OCI-LY3 (cell line): ENCODE results near the gene NIPAL4.

Experiments used
- H2AFZ ChIP-seq: fragments of 200-600, 300-600 bp; shearing (Covaris generic); 2 replicates; pipeline ENCODE4 v1.6.0; 2014; ENCODE audit warnings: antibody characterized with exemption, low read depth, low read length
- H3K27ac ChIP-seq: fragments of 200-600, 300-600 bp; sonication (generic); 2 replicates; pipeline ENCODE4 v1.5.1; 2014; ENCODE audit warnings: mild to moderate bottlenecking, low read length, moderate library complexity, mixed read lengths
- H3K27me3 ChIP-seq: fragments of 200-600, 300-600 bp; sonication (generic); 2 replicates; pipeline ENCODE4 v1.6.1; 2014; ENCODE audit warnings: low read depth, low read length, mixed read lengths
- H3K36me3 ChIP-seq: fragments of 200-600, 300-600 bp; sonication (generic); replicated peaks from 2 replicates; pipeline ENCODE3; 2014; ENCODE audit warnings: low read depth, low read length, mixed read lengths
- H3K4me1 ChIP-seq: fragments of 300-600, 200-600 bp; sonication (generic); 2 replicates; pipeline ENCODE4 v1.6.1; 2014; ENCODE audit warnings: low read length, mixed read lengths
- H3K4me2 ChIP-seq: fragments of 200-600, 300-600 bp; sonication (generic); 2 replicates; pipeline ENCODE4 v1.6.1; 2014; ENCODE audit warnings: low read length, mixed read lengths
- H3K4me3 ChIP-seq: fragments of 300-600, 200-600 bp; sonication (generic); 2 replicates; pipeline ENCODE4 v1.5.1; 2014; ENCODE audit warnings: antibody characterized with exemption, mild to moderate bottlenecking, low read length, moderate library complexity
- H3K79me2 ChIP-seq: fragments of 300-600, 200-600 bp; shearing (Covaris generic); 2 replicates; pipeline ENCODE4 v1.6.1; 2014; ENCODE audit warnings: mild to moderate bottlenecking, low read length, mixed read lengths
- H3K9ac ChIP-seq: fragments of 300-600, 200-600 bp; shearing (Covaris generic); 2 replicates; pipeline ENCODE4 v1.6.0; 2014; ENCODE audit warnings: mild to moderate bottlenecking, low read length, moderate library complexity
- H3K9me3 ChIP-seq: fragments of 200-600, 300-600 bp; shearing (Covaris generic); 2 replicates; pipeline ENCODE4 v1.6.1; 2014; ENCODE audit warnings: low read length, mixed read lengths; ENCODE audit not compliant: insufficient read depth
- H4K20me1 ChIP-seq: fragments of 200-600, 300-600 bp; sonication (generic); 2 replicates; pipeline ENCODE4 v1.6.1; 2016; ENCODE audit warnings: low read length, mixed read lengths; ENCODE audit not compliant: insufficient read depth
- CTCF ChIP-seq: fragments of 200-600, 300-600 bp; sonication (generic); IDR thresholded peaks from 2 replicates; pipeline ENCODE4 v1.5.1; 2014; ENCODE audit warnings: antibody characterized with exemption, low read length, low read depth
- EZH2phosphoT487 ChIP-seq: fragments of 200-600 bp; shearing (Covaris generic); IDR thresholded peaks from 2 replicates; pipeline ENCODE4 v1.6.1; 2018; ENCODE audit warnings: antibody characterized with exemption, mixed run types, low read depth

Gene NIPAL4

GRCh38 chr5:157509093-157509492, 49.1 kb downstream of the NIPAL4 start:
- Histone ChIP-seq H3K4me1 (peaks cover 10% of the 10 kb centered on the region), H4K20me1 (no peaks in the 10 kb centered on the region), H3K4me2 (no peak overlapping the region), H3K4me3 (no peak overlapping the region), H3K79me2 (no peaks in the 10 kb centered on the region), H3K9ac (no peak overlapping the region), H3K36me3 (peaks cover 59% of the 10 kb centered on the region), H3K9me3 (no peaks in the 10 kb centered on the region), H2AFZ (no peak overlapping the region), H3K27me3 (no peaks in the 10 kb centered on the region), H3K27ac (no peak overlapping the region)
- no peak for TF ChIP-seq CTCF
- no peak for TF ChIP-seq EZH2phosphoT487

GRCh38 chr5:157509587-157509986, 49.6 kb downstream of the NIPAL4 start:
- no peak overlapping the region for H3K4me2 ChIP-seq
- H3K27me3 ChIP-seq: no peaks in the 10 kb centered on the region
- H3K9ac ChIP-seq: no peak overlapping the region
- no peak for TF ChIP-seq EZH2phosphoT487
- TF ChIP-seq CTCF: no peak
- no peaks in the 10 kb centered on the region for H4K20me1 ChIP-seq
- H3K4me3 ChIP-seq: no peak overlapping the region
- no peak overlapping the region for H2AFZ ChIP-seq
- H3K27ac ChIP-seq: no peak overlapping the region
- H3K36me3 ChIP-seq: peaks cover 57% of the 10 kb centered on the region
- H3K9me3 ChIP-seq: no peaks in the 10 kb centered on the region
- no peaks in the 10 kb centered on the region for H3K79me2 ChIP-seq
- H3K4me1 ChIP-seq: peaks cover 10% of the 10 kb centered on the region

GRCh38 chr5:157510682-157511081, 50.7 kb downstream of the NIPAL4 start:
- H3K9ac ChIP-seq: no peak overlapping the region
- peaks cover 50% of the 10 kb centered on the region for H3K36me3 ChIP-seq
- no peak overlapping the region for H3K27ac ChIP-seq
- H2AFZ ChIP-seq: no peak overlapping the region
- H3K27me3 ChIP-seq: no peaks in the 10 kb centered on the region
- H3K4me1 ChIP-seq: peaks cover 4% of the 10 kb centered on the region
- no peak overlapping the region for H3K4me3 ChIP-seq
- H3K79me2 ChIP-seq: no peaks in the 10 kb centered on the region
- H3K4me2 ChIP-seq: no peak overlapping the region
- no peaks in the 10 kb centered on the region for H4K20me1 ChIP-seq
- H3K9me3 ChIP-seq: no peaks in the 10 kb centered on the region
- TF ChIP-seq CTCF (no peak), EZH2phosphoT487 (no peak)

- H3K4me3 ChIP-seq: no peak overlapping the region
- H3K79me2 ChIP-seq: no peaks in the 10 kb centered on the region
- H3K36me3 ChIP-seq: peaks cover 47% of the 10 kb centered on the region
- H2AFZ ChIP-seq: no peak overlapping the region
- no peaks in the 10 kb centered on the region for H3K4me1 ChIP-seq
- no peaks in the 10 kb centered on the region for H3K27me3 ChIP-seq
- no peak overlapping the region for H3K4me2 ChIP-seq
- TF ChIP-seq EZH2phosphoT487: no peak
- no peak for TF ChIP-seq CTCF
- no peaks in the 10 kb centered on the region for H3K9me3 ChIP-seq
- no peaks in the 10 kb centered on the region for H4K20me1 ChIP-seq
- H3K27ac ChIP-seq: no peak overlapping the region
- H3K9ac ChIP-seq: no peak overlapping the region
Observed at GRCh38 chr5:157511651-157512644, 51.9 kb downstream of the NIPAL4 start.
